Ovary (tissue), 9 donors: ENCODE results near the gene SPATA16. TPM values are rescaled to one million over a fixed set of nuclear protein-coding genes. Genes with fewer than 3 reads are reported as not detected.

Experiments
- DNase-seq, 5 donors: peaks; one replicate each; pipeline ENCODE4 v3.0.0-alpha.2; 2019 to 2020
- H3K27ac ChIP-seq, 2 donors: fragments of 200-600 bp; one replicate each; pipeline versions ENCODE4 v1.5.1 to v1.8.0; 2019 to 2022
- H3K27me3 ChIP-seq: fragments of 200-600 bp; one replicate; pipeline ENCODE4 v1.8.0; 2022
- H3K36me3 ChIP-seq: fragments of 200-600 bp; sonication (generic); one replicate; pipeline ENCODE4 v1.5.1; 2019
- H3K4me1 ChIP-seq: one replicate; pipeline ENCODE4 v1.8.1; 2013; ENCODE audit warnings: mild to moderate bottlenecking, moderate library complexity; ENCODE audit not compliant: insufficient read depth
- H3K4me3 ChIP-seq: fragments of 200-600 bp; sonication (generic); one replicate; pipeline ENCODE4 v1.5.1; 2017
- H3K9me3 ChIP-seq, 2 donors: fragments of 200-600 bp in 1 of 2; sonication (generic) in 1 of 2; one replicate each; pipeline versions ENCODE4 v1.5.1 to v1.8.1; 2013 to 2019; ENCODE audit warnings: mild to moderate bottlenecking in 1 of 2, moderate library complexity in 1 of 2
- CTCF ChIP-seq, 3 donors: fragments of 450-650 bp in 2 of 3; fragments of 200-600 bp in 1 of 3; IDR thresholded peaks; one replicate each; pipeline versions ENCODE4 v1.5.1 to v1.8.0; 2016 to 2022; ENCODE audit warnings: antibody characterized with exemption in 3 of 3, mild to moderate bottlenecking in 1 of 3
- EP300 ChIP-seq: sonication (generic); formaldehyde crosslinking; IDR thresholded peaks from one replicate; pipeline ENCODE4 v1.6.1; 2017; ENCODE audit warnings: antibody characterized with exemption
- POLR2A ChIP-seq: fragments of 450-650 bp; IDR thresholded peaks from one replicate; pipeline ENCODE4 v1.6.1; 2017; ENCODE audit warnings: antibody characterized with exemption, mild to moderate bottlenecking, moderate library complexity
- WGBS, 3 donors: extraction: QIAGEN DNeasy Blood & Tissue Kit in 1 of 3; methylation state at CpG; one replicate each; pipeline versions ENCODE4 v1.1.5 to v1.1.7; 2013 to 2017; 5-methylcytosine and 5-hydroxymethylcytosine counted together
- intact Hi-C, 4 donors: fragments of 100-400 bp; cut with DNase I; formaldehyde crosslinking; loops; one replicate each; pipeline versions ENCODE4 v1.11.0 to v1.15.1; 2022 to 2023
- polyA plus RNA-seq, 2 donors: library from polyadenylated mRNA; stranded (reverse); fragments of 200-250 nt in 1 of 2; fragments of 350-450 nt in 1 of 2; fragmentation: Illumina TruSeq in 1 of 2; extraction: RNeasy Lipid Tissue Mini Kit (QIAGEN cat#74804) in 1 of 2; gene quantifications; one replicate each; pipeline ENCODE4 v1.2.3, GENCODE V29; 2013 to 2014
- total RNA-seq, 7 donors: library from RNA; depleted of rRNA in 2 of 7; stranded (reverse); fragments of >200 nt in 2 of 7; fragmentation: NEBNext Ultra II Directional in 3 of 7; extraction: Animal tissue kit (Norgen Biotek cat#: 25700) in 3 of 7; gene quantifications; one replicate each; pipeline versions ENCODE4 v1.1.0 to v1.2.4, GENCODE V29; 2016 to 2023
- donor health status: DM: no; HTN: no; CAD: no; lungs with moderate emphysema.
- donor health status: DM: no; HTN: no; CAD: no.
- donor health status: Bipolar disorder and iron deficiency.
- donor health status: DM: yes; HTN: yes; CAD: no.
- donor health status: DM: no; HTN: no; CAD: no.
- donor health status: DM: yes; HTN: yes; CAD: no.

SPATA16 gene
- total and polyA plus RNA-seq, 9 donors, result not detected

DNA sequence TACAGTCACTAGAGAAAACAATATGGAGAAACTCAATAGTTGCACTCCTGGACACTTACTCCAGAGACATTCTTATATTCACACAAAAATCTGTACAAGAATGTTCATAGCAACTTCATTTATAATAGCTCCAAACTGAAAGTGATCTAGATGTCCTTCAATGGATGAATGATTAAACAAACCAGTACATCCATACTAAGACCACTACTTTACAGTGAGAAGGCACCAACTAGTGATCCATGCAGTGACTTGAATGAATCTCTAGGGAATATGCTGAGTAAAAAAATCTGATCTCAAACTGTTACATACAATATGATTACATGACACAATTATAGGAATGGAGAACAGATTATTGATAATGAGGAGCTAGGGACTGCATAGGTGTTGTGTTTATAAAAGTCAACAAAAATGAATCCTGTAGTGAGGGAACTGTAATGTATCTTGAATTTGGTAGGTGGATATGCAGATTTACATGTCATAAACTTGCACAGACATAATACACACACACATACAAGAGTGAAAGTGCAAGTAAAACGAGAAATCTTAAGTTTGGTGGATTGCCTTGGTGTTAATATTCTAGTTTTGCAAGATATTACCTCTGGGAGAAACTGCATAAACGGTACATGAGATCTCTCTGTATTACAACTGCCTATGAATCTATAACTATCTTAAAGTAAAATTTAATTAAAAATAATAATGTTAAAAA, 85.7 kb downstream of the SPATA16 start:
- no peak overlapping the region for H3K4me3 ChIP-seq
- H3K27ac ChIP-seq, result no peak overlapping the region
- WGBS, 3 donors, result 58 to 61% (median 59%) methylated on average over 2 of the region's 2 CpGs
- intact Hi-C loops, result no loop called here
- H3K36me3 ChIP-seq, result no peaks in the 10 kb centered on the region
- no peaks in the 10 kb centered on the region for H3K9me3 ChIP-seq
- TF ChIP-seq CTCF (IDR thresholded peaks at IDR 0.05), result no peak
- TF ChIP-seq EP300, result no peak
- TF ChIP-seq POLR2A, result no peak
- no peak for DNase-seq
- H3K27me3 ChIP-seq, result no peaks in the 10 kb centered on the region
- H3K4me1 ChIP-seq, result no peaks in the 10 kb centered on the region

GRCh38 chr3:173049360-173049759, 91.7 kb downstream of the SPATA16 start:
- no peak for TF ChIP-seq CTCF (IDR thresholded peaks at IDR 0.05)
- TF ChIP-seq EP300, result no peak
- no peak for TF ChIP-seq POLR2A
- Histone ChIP-seq H3K9me3 (no peaks in the 10 kb centered on the region), H3K27me3 (no peaks in the 10 kb centered on the region), H3K4me1 (no peaks in the 10 kb centered on the region), H3K27ac (no peak overlapping the region), H3K4me3 (no peak overlapping the region), H3K36me3 (no peaks in the 10 kb centered on the region)
- intact Hi-C loops, result no loop called here
- WGBS, 3 donors, result 80 to 86% (median 82%) methylated on average over 2 of the region's 2 CpGs
- no peak for DNase-seq

- Histone ChIP-seq H3K36me3 (no peaks in the 10 kb centered on the region), H3K27me3 (no peaks in the 10 kb centered on the region), H3K4me1 (no peaks in the 10 kb centered on the region), H3K4me3 (no peak overlapping the region), H3K9me3 (no peaks in the 10 kb centered on the region), H3K27ac (no peak overlapping the region)
- no peak for TF ChIP-seq EP300
- no peak for TF ChIP-seq POLR2A
- no peak for TF ChIP-seq CTCF (IDR thresholded peaks at IDR 0.05)
- intact Hi-C loops, result loop anchor here in 1 of 4 donors (2.0 kb wide), 1 partner anchor 53 kb away; no protein-coding TSS in a partner anchor
- 52 to 64% (median 60%) methylated on average over 2 of the region's 2 CpGs for WGBS, 3 donors
- DNase-seq, result no peak
Observed at GRCh38 chr3:173045770-173046382, 95.2 kb downstream of the SPATA16 start.

DNA sequence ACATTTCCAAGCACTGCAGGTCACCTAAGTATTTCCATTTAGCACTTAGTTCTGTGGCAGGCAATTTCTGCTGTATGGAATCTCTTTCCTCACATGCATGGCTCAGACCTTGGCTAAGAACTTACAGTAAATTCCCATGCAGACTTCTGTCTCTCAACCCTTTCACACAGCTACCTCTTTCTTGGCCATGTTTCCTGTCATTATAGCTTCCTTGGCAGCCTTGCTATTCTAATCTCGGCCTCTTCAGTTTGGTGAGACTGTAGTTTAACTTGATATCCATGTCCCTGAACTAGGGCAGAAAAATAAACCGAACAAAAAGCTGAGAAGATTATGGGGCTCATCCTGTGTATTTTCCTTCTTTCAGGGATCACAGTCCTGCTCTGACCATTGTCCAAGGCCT, 96.0 kb downstream of the SPATA16 start:
- intact Hi-C loops, result loop anchor here in 1 of 4 donors (2.0 kb wide), 1 partner anchor 54 kb away; no protein-coding TSS in a partner anchor
- Histone ChIP-seq H3K9me3 (no peaks in the 10 kb centered on the region), H3K27ac (no peak overlapping the region), H3K36me3 (no peaks in the 10 kb centered on the region), H3K4me1 (no peaks in the 10 kb centered on the region), H3K27me3 (no peaks in the 10 kb centered on the region), H3K4me3 (no peak overlapping the region)
- no peak for DNase-seq
- TF ChIP-seq POLR2A (no peak), CTCF (IDR thresholded peaks at IDR 0.05) (no peak), EP300 (no peak)
- WGBS, 3 donors, result 48 to 69% (median 56%) methylated on average over 2 of the region's 2 CpGs
